GM21528 (cell line): Measurements from ENCODE around the gene HCFC1.

Source experiments
- ATAC-seq: cut with Tn5 transposase; IDR thresholded peaks from one replicate; pipeline ENCODE4 v1.9.1; 2021; ENCODE audit warnings: mild to moderate bottlenecking, moderate library complexity; ENCODE audit not compliant: unreplicated experiment, low FRiP score

Gene HCFC1

DNA sequence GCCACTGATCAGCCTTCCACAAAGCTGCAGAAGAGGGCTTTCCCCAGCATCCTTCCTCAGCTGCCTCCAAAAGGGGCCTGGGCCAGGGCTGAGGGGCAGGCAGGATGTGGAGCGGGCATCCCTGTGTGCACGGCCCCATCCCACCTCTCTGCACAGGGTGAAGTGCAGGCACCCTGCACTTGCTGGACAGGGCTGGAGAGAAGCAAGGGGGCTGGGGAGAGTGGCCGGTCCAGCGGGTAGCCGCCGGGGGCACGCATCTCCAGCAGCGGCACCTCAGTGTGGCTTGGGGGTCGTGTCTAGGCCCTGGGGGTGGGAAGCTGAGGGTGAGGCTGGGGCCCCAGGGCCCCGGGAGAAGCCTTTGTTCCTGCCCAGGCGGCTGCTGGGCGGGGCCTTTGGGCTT, 64.2 kb downstream of the HCFC1 start:
- ATAC-seq, result no peak

DNA sequence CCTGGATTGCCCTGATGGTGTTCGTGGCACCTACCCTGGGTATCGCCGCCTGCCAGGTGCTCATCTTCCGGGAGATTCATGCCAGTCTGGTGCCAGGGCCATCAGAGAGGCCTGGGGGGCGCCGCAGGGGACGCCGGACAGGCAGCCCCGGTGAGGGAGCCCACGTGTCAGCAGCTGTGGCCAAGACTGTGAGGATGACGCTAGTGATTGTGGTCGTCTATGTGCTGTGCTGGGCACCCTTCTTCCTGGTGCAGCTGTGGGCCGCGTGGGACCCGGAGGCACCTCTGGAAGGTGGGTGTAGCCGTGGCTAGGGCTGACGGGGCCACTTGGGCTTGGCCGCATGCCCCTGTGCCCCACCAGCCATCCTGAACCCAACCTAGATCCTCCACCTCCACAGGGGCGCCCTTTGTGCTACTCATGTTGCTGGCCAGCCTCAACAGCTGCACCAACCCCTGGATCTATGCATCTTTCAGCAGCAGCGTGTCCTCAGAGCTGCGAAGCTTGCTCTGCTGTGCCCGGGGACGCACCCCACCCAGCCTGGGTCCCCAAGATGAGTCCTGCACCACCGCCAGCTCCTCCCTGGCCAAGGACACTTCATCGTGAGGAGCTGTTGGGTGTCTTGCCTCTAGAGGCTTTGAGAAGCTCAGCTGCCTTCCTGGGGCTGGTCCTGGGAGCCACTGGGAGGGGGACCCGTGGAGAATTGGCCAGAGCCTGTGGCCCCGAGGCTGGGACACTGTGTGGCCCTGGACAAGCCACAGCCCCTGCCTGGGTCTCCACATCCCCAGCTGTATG, 65.3 kb downstream of the HCFC1 start:
- ATAC-seq, result no peak

DNA sequence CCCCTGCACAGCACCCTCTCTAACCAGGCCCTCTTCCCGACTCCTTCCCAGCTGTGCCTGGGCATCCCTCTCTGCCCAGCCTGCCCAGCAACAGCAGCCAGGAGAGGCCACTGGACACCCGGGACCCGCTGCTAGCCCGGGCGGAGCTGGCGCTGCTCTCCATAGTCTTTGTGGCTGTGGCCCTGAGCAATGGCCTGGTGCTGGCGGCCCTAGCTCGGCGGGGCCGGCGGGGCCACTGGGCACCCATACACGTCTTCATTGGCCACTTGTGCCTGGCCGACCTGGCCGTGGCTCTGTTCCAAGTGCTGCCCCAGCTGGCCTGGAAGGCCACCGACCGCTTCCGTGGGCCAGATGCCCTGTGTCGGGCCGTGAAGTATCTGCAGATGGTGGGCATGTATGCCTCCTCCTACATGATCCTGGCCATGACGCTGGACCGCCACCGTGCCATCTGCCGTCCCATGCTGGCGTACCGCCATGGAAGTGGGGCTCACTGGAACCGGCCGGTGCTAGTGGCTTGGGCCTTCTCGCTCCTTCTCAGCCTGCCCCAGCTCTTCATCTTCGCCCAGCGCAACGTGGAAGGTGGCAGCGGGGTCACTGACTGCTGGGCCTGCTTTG, 66.0 kb downstream of the HCFC1 start:
- no peak for ATAC-seq

DNA sequence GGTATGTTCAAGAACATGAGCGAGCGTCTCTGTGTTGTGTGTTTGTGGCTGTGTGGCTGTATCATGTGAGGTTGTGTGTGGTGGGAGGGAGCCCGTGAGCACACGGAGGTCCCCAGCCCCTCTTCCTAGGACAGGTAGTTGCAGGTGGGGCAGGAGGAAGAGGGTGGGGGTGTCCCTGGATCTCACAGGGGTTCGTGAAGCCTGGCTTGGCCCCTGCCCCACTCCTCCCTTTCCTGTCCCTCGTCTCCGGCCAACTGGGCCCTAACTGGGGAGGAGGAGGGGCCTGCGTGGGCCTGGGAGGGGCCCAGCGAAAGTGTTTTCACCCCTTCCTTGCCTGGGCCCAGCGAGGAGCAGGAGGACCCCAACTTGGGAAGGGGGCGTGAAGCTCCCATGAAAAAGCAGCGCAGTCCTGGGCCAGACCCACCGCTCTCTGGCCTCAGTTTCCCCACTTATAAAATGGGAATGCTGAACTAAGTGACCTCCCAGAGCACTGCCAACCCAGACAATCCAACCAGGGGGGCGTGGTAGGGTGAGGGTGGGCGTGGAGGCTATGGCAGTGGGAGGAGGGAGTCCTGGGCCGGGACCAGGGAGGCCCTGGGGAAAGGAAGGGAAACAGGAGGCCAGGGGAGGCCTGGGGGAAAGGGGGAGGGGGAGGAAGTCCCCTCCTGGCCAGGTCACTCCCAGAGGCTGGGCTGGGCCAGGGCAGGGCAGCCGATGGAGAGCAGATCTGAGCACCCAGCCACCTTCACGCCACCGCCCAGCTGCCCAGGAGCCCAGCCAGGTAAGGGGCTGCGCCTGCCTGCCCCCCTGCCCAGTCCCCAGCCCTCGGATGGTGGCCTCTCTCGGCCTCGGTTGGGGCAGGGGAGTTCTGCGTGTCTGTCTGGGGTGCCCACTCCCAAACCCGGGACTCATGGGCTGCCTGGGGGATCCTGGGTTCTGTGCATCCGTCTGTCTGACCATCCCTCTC, 67.3 kb downstream of the HCFC1 start, which contains the start of gene AVPR2:
AVPR2 (plus strand) TSS at position 683 of the 967 bp plus-strand sequence. CDS start 473 bp downstream, outside the sequence.
- no peak for ATAC-seq

DNA sequence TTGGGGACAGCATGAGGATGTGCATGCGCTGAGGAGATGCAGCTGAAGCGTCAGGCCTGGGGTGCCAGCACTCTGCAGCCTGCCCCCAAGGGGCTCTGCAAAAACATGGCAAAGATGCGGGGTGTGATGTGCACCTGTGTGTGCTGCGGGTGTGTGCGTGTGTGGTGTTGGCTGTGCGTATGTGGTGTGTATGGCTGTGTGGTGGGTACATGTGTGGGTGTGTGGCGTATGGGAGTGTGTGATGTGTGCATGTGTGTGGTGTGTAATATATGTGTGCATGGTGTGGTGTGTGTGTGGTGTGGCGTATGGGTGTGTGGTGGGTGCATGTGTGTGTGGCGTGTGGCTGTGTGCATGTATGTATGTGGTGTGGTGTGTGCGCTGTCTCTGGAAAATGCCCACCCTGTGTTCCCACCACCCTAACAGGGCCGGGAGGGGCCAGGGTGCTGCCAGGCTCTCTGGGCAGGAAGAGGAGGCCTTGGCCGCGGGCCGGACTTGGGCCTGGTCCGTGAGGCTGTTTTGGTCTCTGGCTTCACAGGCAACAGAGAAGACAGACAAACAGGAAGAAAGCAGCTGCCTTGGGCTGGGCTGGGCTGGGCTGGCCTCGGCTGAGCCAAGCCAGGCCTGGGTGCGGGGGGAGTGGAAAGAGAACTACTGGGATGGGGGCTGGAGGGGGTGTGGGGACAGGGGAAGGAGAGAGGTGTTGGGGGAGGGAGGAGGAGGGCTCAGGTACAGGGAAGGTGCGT, 68.2 kb downstream of the HCFC1 start:
- no peak for ATAC-seq

DNA sequence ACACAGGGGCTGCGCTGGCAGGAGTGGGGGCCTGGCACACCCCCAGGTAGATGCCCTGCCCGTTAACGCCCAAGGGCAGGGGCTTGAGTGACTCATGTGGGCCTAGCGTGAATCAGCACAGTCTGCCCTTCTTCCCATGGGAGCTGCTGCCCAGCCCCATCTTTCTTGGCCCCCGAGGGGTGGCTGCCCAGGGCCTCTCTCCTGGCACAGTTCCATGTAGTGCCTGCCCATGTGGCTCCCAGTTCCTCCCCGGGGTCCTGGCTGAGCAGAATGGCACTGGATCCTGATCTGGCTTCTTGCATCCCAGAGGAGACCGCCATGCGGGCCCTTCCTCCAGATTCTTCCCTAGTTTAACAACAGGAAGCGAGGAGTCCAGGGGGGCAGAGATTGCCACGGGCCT, 69.2 kb downstream of the HCFC1 start:
- ATAC-seq, result no peak

DNA sequence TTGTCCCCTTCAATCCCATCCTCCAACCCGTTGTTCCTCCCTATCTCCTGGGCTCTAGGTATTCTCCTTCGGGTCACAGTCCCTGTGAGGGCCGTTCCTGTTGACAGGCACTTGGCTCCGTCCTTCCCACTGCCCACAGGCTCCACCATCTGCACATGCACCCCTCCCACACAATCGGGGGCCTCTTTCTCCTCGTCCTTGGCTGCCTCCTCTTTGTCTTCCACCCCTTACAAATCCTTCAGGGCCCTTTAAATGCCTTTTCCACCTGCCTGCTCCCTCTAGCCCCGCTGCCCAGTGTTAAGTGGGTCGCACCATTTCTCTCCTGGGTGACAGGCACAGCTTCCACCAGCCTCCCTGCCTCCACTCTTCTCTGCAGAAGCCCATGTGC, 69.9 kb downstream of the HCFC1 start:
- ATAC-seq, result no peak

DNA sequence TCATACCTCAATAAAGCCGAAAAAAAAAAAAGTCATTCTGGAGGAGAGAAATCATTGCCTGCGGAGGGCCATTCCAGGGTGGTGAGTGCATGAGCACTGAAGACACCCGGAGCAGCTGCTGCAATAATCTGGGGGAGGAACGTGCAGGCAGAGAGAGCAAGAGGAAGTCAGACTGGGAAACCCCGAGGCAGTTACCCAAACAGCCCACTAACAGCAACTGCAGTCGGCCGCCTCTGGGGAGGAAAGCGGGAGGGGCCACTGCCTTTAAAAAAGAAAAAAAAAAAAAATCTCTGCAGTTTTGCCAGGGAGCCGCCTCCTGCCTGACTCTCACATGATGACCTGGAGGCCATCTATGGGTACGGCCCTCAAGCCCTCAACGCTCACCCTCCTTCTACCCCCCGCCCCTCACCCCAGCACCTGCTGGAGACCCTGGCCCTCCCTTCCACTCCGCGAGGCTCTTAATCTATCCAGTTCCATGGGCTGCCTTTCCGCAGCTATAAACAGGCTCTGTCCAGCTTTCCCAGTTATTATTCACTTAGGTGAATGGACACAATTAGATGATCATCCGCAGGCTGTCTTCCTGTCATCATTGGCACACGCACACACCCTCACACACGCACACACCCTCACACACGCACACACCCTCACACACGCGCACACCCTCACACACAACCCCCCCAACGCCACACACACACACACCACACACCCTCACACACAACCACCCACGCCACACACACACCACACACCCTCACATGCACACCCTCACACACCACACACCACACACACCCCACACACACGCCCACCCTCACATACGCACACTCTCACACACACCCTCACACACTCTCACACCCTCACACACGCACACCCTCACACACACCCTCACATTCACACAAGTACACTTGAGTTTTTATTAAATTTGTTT, 70.5 kb downstream of the HCFC1 start:
- ATAC-seq, result no peak

DNA sequence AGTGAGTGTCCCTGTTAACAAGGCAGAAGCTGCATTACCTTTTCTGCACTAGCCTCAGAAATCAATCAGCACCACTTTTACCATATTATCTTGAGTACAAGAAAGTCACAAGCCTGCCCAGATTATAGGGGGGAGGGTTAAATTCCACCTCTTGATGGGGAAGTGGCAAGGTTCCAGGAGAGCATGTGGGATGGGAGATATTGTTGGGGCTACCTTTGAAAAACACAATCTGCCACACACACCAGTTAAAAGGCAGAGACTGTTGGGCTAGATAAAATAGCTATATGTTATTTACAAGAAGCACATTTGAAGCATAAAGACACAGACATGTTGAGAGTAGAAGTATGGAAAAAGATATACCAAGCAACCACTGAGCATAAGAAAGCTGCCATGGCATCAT, 73.7 kb downstream of the HCFC1 start:
- no peak for ATAC-seq
